B cell (primary cell): ENCODE data around the gene CSRNP2.
A peak's percentile ranks its signal among the peaks of the same experiment; 100 is the strongest.

Experiments
- CTCF ChIP-seq: fragments of 200-600 bp; IDR thresholded peaks from one replicate; pipeline ENCODE4 v1.8.0; 2022; ENCODE audit warnings: antibody characterized with exemption, mild to moderate bottlenecking
- EZH2 ChIP-seq: IDR thresholded peaks from 2 replicates; pipeline ENCODE4 v1.6.1; 2012; ENCODE audit warnings: borderline replicate concordance, low read depth, mild to moderate bottlenecking, moderate library complexity, low read length; ENCODE audit not compliant: insufficient read depth, poor library complexity, severe bottlenecking

DNA sequence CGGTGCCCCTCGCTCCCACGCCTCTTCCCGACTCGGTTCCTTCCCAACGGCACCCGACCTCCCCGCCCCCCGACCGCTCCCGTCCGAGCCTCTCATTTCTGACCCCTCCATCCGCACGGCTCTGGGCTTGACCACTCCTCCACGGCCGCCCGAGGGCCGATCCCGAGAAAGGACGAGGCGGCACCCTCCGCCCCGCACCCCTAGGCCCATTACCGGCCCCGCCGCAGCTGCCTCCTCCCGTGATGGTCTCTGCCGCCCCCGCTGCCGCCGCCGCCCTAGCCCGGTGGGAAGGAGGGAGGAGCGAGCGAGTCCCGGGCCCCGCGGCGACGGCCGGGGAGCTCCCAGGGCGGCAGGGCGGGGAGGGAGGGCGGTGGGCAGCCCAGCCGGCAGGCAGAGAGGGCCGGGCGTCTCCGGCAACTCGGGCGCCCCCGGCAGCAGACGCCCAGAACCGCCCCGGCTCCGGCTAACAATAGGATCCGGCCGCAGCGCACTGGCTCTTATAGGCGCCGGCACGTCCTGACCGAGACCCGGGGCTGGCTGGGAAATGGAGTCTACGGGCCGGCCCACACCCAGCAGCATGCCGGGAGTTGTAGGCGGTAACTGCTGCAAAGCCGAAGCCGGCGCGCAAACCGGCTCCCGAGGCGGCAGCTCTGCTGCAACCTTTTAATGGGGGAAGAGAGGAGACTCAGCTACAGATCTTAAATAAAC, at the start of gene CSRNP2:
- TF ChIP-seq CTCF (peak; percentile 20), EZH2 (no peak)
